ENCODE results near the gene OLFML3. TPM values are rescaled to one million over a fixed set of nuclear protein-coding genes. Genes with fewer than 3 reads are reported as not detected.

Gene OLFML3
- total and polyA plus RNA-seq, 2 of the 13 experiments (the other 11 are each of a cell fraction or from before 2014, with no cell fraction given) = 2.0 to 5.1 TPM

DNA sequence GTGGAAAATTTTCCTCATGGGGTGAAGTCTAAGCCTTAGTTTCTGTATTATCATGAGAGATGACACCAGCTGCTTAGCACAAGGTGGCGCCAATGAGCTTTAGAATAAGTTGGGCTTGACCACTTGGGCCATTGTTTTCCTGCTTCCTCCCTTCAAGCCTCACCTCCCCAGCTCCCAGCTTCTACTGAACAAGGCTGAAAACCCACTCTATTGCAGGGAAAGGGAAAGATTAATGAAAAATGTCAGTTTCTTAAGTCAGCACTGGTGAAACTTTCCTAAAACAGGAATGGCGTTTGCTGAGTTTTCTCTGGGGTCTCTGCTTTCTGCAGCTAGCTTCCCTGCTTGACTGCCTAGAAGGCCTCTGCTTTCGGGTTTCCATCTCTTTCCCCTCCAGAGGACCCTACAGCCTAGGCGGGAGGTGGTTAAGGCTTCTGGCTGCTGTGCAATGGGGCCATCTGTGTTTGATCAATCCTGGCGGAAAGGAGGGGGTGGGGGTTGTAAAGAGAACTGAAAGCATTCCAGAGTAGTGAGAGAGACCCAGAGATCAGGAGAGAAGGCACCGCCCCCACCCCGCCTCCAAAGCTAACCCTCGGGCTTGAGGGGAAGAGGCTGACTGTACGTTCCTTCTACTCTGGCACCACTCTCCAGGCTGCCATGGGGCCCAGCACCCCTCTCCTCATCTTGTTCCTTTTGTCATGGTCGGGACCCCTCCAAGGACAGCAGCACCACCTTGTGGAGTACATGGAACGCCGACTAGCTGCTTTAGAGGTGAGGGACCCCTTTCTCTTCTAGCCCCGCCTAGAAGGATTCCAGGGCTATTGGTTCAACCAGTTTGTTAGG, at the start of gene OLFML3 (continued):
- TF ChIP-seq JARID2 (CRISPR knock-in tag; IDR thresholded peaks at IDR 0.05; ENCODE audit: insufficient replicate concordance) (no peak), FOXO1 (CRISPR knock-in tag; IDR thresholded peaks at IDR 0.05) (no peak), ZNF547 (CRISPR knock-in tag; IDR thresholded peaks at IDR 0.05) (peak; percentile 46; the same call in 1 of the 2 replicates), ZMYM4 (CRISPR knock-in tag; IDR thresholded peaks at IDR 0.05) (0 out of 2 replicates have a peak, but pooled peaks have one; percentile 32), ELF3 (CRISPR knock-in tag; IDR thresholded peaks at IDR 0.05) (0 out of 2 replicates have a peak, but pooled peaks have one; percentile 12), MAFK (conservative IDR thresholded peaks at IDR 0.05 in 1 of 2, IDR thresholded peaks at IDR 0.05 in 1 of 2; ENCODE audit: low read length in 2 of 2) (no peak), ZNF124 (CRISPR knock-in tag; IDR thresholded peaks at IDR 0.05) (0 out of 2 replicates have a peak, but pooled peaks have one; percentile 6), RFX1 (IDR thresholded peaks at IDR 0.05) (no peak), ZNF350 (CRISPR knock-in tag; IDR thresholded peaks at IDR 0.05; ENCODE audit: borderline replicate concordance, low read depth) (0 out of 2 replicates have a peak, but pooled peaks have one; percentile 36), MED1 (CRISPR knock-in tag; IDR thresholded peaks at IDR 0.05) (no peak), MIXL1 (CRISPR knock-in tag; IDR thresholded peaks at IDR 0.05) (no peak), ZNF687 (CRISPR knock-in tag; IDR thresholded peaks at IDR 0.05) (peak; percentile 37), MED8 (CRISPR knock-in tag; IDR thresholded peaks at IDR 0.05; ENCODE audit: insufficient replicate concordance) (no peak), KDM5A (IDR thresholded peaks at IDR 0.05; ENCODE audit: borderline replicate concordance, low read length) (peak; percentile 29; the same call in 1 of the 2 replicates), XRCC5 (optimal IDR thresholded peaks at IDR 0.05; ENCODE audit: low read length) (peak; percentile 28), ZBTB10 (CRISPR knock-in tag; IDR thresholded peaks at IDR 0.05; ENCODE audit: borderline replicate concordance) (no peak), RARG (CRISPR knock-in tag; IDR thresholded peaks at IDR 0.05; ENCODE audit: low read depth) (no peak), ZBTB49 (CRISPR knock-in tag; IDR thresholded peaks at IDR 0.05; ENCODE audit: borderline replicate concordance) (no peak), PLRG1 (conservative IDR thresholded peaks at IDR 0.05) (no peak), SP5 (CRISPR knock-in tag; IDR thresholded peaks at IDR 0.05; ENCODE audit: borderline replicate concordance, low read depth) (peak; percentile 56; the same call in 1 of the 2 replicates), SALL1 (CRISPR knock-in tag; IDR thresholded peaks at IDR 0.05) (peak; percentile 42)

Data from HepG2 (cell line).